SK-N-SH (cell line): Measurements from ENCODE around the gene GAS6. TPM values are rescaled to one million over a fixed set of nuclear protein-coding genes. Genes with fewer than 3 reads are reported as not detected.

Experiments
- CTCF ChIA-PET: fragments of 300-600, 350-600 bp; formaldehyde crosslinking; extraction: SDS; loops from one replicate; lab custom pipeline; 2021; lab: Yijun Ruan, JAX
- POLR2A ChIA-PET: fragments of 350-600 bp; sonication (Branson Sonifier 250); formaldehyde crosslinking; extraction: SDS; loops from one replicate; lab custom pipeline; 2020; ENCODE audit warnings: antibody characterized with exemption, inconsistent platforms; lab: Yijun Ruan, JAX
- DNase-seq: peaks from one replicate; pipeline ENCODE4 v3.0.0; 2012
- H2AFZ ChIP-seq: fragments of 200-600 bp; sonication (generic); 2 replicates; pipeline ENCODE4 v1.8.1; 2016; ENCODE audit warnings: antibody characterized with exemption, mild to moderate bottlenecking, low read depth
- H3F3A ChIP-seq: fragments of 200-600 bp; sonication (generic); replicated peaks from 2 replicates; pipeline ENCODE3; 2016; ENCODE audit warnings: antibody characterized with exemption, mild to moderate bottlenecking; ENCODE audit not compliant: insufficient read depth
- H3K27ac ChIP-seq, 2 experiments: fragments of 200-500 bp in 1 of 2; fragments of 200-600 bp in 1 of 2; sonication (Bioruptor generic) in 1 of 2; sonication (generic), shearing (Covaris generic) in 1 of 2; 2 replicates each; pipeline versions ENCODE4 v1.5.1 to v1.6.1; 2014 to 2016; ENCODE audit warnings: low read depth in 2 of 2, inconsistent platforms in 1 of 2, low read length in 1 of 2, mild to moderate bottlenecking in 1 of 2, mixed read lengths in 1 of 2
- H3K27me3 ChIP-seq: fragments of 200-600 bp; sonication (generic), shearing (Covaris generic); 2 replicates; pipeline ENCODE4 v1.6.1; 2016; ENCODE audit warnings: mixed run types; ENCODE audit not compliant: insufficient read depth
- H3K36me3 ChIP-seq, 2 experiments: fragments of 200-500 bp in 1 of 2; fragments of 200-600 bp in 1 of 2; sonication (Bioruptor generic) in 1 of 2; sonication (generic) in 1 of 2; replicated peaks in 1 of 2; 2 replicates each; pipeline versions ENCODE3 to v1.5.1; 2014 to 2016; ENCODE audit warnings: low read length in 1 of 2, mild to moderate bottlenecking in 1 of 2; ENCODE audit not compliant: insufficient read depth in 2 of 2, control insufficient read depth in 1 of 2
- H3K4me1 ChIP-seq, 2 experiments: fragments of 200-500 bp in 1 of 2; fragments of 200-600 bp in 1 of 2; sonication (Bioruptor generic) in 1 of 2; sonication (generic), shearing (Covaris generic) in 1 of 2; 2 replicates each; pipeline versions ENCODE4 v1.5.1 to v1.6.1; 2014 to 2016; ENCODE audit warnings: low read depth in 1 of 2, low read length in 1 of 2, mixed run types in 1 of 2; ENCODE audit not compliant: insufficient read depth in 2 of 2, control insufficient read depth in 1 of 2
- H3K4me2 ChIP-seq: fragments of 200-600 bp; sonication (generic), shearing (Covaris generic); 2 replicates; pipeline ENCODE4 v1.6.1; 2017; ENCODE audit warnings: mixed run types
- H3K4me3 ChIP-seq, 2 experiments: fragments of 200-500 bp in 1 of 2; fragments of 200-600 bp in 1 of 2; sonication (Bioruptor generic) in 1 of 2; sonication (generic), shearing (Covaris generic) in 1 of 2; 2 replicates each; pipeline versions ENCODE4 v1.5.1 to v1.8.1; 2014 to 2016; ENCODE audit warnings: low read depth in 2 of 2, inconsistent platforms in 1 of 2, low read length in 1 of 2, mild to moderate bottlenecking in 1 of 2, mixed read lengths in 1 of 2, moderate library complexity in 1 of 2
- H3K79me2 ChIP-seq: fragments of 200-600 bp; sonication (generic); 2 replicates; pipeline ENCODE4 v1.8.1; 2017; ENCODE audit warnings: mild to moderate bottlenecking; ENCODE audit not compliant: insufficient read depth
- H3K9ac ChIP-seq: fragments of 200-600 bp; sonication (generic); 2 replicates; pipeline ENCODE4 v1.6.1; 2017; ENCODE audit warnings: mixed run types
- H3K9me2 ChIP-seq: fragments of 200-600 bp; sonication (generic); 2 replicates; pipeline ENCODE4 v1.6.1; 2017; ENCODE audit warnings: mixed run types
- H3K9me3 ChIP-seq: fragments of 200-600 bp; sonication (generic); 2 replicates; pipeline ENCODE4 v1.6.1; 2017; ENCODE audit warnings: mixed run types, mild to moderate bottlenecking, moderate library complexity
- H4K20me1 ChIP-seq: fragments of 200-600 bp; sonication (generic); 2 replicates; pipeline ENCODE4 v1.6.1; 2017; ENCODE audit warnings: mild to moderate bottlenecking, mixed run types; ENCODE audit not compliant: insufficient read depth
- CHD2 ChIP-seq: fragments of 150-350 bp; IDR thresholded peaks from 2 replicates; pipeline ENCODE4 v1.6.1; 2018; ENCODE audit warnings: low read length; ENCODE audit not compliant: partially characterized antibody
- CTCF ChIP-seq: fragments of 200-600 bp; sonication (generic); IDR thresholded peaks from 2 replicates; pipeline ENCODE4 v1.6.1; 2017; ENCODE audit warnings: antibody characterized with exemption, mild to moderate bottlenecking, moderate library complexity
- MEF2A ChIP-seq: IDR thresholded peaks from 2 replicates; pipeline ENCODE4 v1.4.0; 2012; ENCODE audit warnings: low read depth, borderline replicate concordance
- NRF1 ChIP-seq: IDR thresholded peaks from 2 replicates; pipeline ENCODE4 v1.6.1; 2012; ENCODE audit warnings: low read depth, mild to moderate bottlenecking, low read length
- REST ChIP-seq: IDR thresholded peaks from 2 replicates; pipeline ENCODE4 v1.6.1; 2012; ENCODE audit warnings: mild to moderate bottlenecking, low read depth, low read length, moderate library complexity
- RXRA ChIP-seq: IDR thresholded peaks from 2 replicates; pipeline ENCODE4 v1.4.0; 2012; ENCODE audit warnings: low read depth, mild to moderate bottlenecking, borderline replicate concordance
- SMC3 ChIP-seq: IDR thresholded peaks from 2 replicates; pipeline ENCODE4 v1.6.1; 2012; ENCODE audit warnings: low read depth, low read length, improper control_type of control experiment
- USF1 ChIP-seq: IDR thresholded peaks from 2 replicates; pipeline ENCODE4 v1.4.0; 2012; ENCODE audit warnings: low read depth, borderline replicate concordance
- ZBTB33 ChIP-seq: IDR thresholded peaks from 2 replicates; pipeline ENCODE4 v1.4.0; 2012; ENCODE audit warnings: low read depth, borderline replicate concordance
- WGBS: methylation state at CpG from one replicate; pipeline ENCODE4 v1.1.6; 2017; ENCODE audit warnings: low lambda C conversion rate; 5-methylcytosine and 5-hydroxymethylcytosine counted together
- polyA plus RNA-seq, 3 experiments: library from polyadenylated mRNA; depleted of rRNA; stranded (reverse); fragments of >200 nt; gene quantifications; 2 replicates each; pipeline ENCODE4 v1.2.3, GENCODE V29; 2012

The GAS6 gene
- polyA plus RNA-seq, 1 of the 3 experiments (the other 2 are of a cell fraction): 380 TPM

GRCh38 chr13:113884821-113885220 lies 20.9 kb upstream of the GAS6 start (continued):
- no peak for TF ChIP-seq CTCF
- TF ChIP-seq RXRA: no peak
- TF ChIP-seq MEF2A: no peak
- TF ChIP-seq, all 33 proteins: peak for 0

GRCh38 chr13:113883921-113884804 lies 20.3 kb upstream of the GAS6 start:
- no peak overlapping the region for H3K9ac ChIP-seq
- H3K27me3 ChIP-seq: no peaks in the 10 kb centered on the region
- no peaks in the 10 kb centered on the region for H3K9me2 ChIP-seq
- no peak overlapping the region for H3K27ac ChIP-seq
- no peak for TF ChIP-seq CHD2
- TF ChIP-seq SMC3: no peak
- no peak for TF ChIP-seq ZBTB33
- TF ChIP-seq, all 33 proteins: peak for 0
- H3K4me1 ChIP-seq: peaks cover 0 to 12% of the 10 kb centered on the region in 2 experiments; a peak in 1 of 4 replicates
- no peaks in the 10 kb centered on the region for H3K9me3 ChIP-seq
- no peak overlapping the region for H2AFZ ChIP-seq
- H4K20me1 ChIP-seq: no peaks in the 10 kb centered on the region
- no peak overlapping the region for H3K4me2 ChIP-seq
- no peak overlapping the region for H3K4me3 ChIP-seq
- no peaks in the 10 kb centered on the region for H3F3A ChIP-seq
- 83% methylated on average over 17 of the region's 51 CpGs for WGBS
- DNase-seq: no peak
- ChIA-PET CTCF (no interaction called here), POLR2A (no interaction called here)
- no peaks in the 10 kb centered on the region for H3K79me2 ChIP-seq
- H3K36me3 ChIP-seq: no peaks in the 10 kb centered on the region

- CTCF ChIA-PET: no interaction called here
- DNase-seq: no peak
- POLR2A ChIA-PET: no interaction called here
- TF ChIP-seq USF1 (no peak), ZBTB33 (no peak), REST (no peak), NRF1 (no peak)
Measured at GRCh38 chr13:113883314-113883811, 19.5 kb upstream of the GAS6 start.

More at GRCh38 chr13:113883314-113883811, 19.5 kb upstream of the GAS6 start:
- Histone ChIP-seq H3K9me2 (no peaks in the 10 kb centered on the region), H3K27me3 (no peaks in the 10 kb centered on the region), H3K4me3 (no peak overlapping the region), H3K9me3 (no peaks in the 10 kb centered on the region), H3K9ac (no peak overlapping the region), H3K4me1 (peaks cover 0 to 12% of the 10 kb centered on the region in 2 experiments; a peak in 1 of 4 replicates), H3K36me3 (no peaks in the 10 kb centered on the region), H3K4me2 (no peak overlapping the region), H3K27ac (no peak overlapping the region), H3K79me2 (no peaks in the 10 kb centered on the region), H4K20me1 (no peaks in the 10 kb centered on the region), H3F3A (no peaks in the 10 kb centered on the region), H2AFZ (no peak overlapping the region)
- 92% methylated on average over 50 of the region's 50 CpGs for WGBS
